Measurements from ENCODE around the gene KCNE2.
"Not testable (repeated sequence)": the region's sequence is repeated elsewhere in the genome, so short reads cannot be mapped to it uniquely, and the experiment has no call there.

The KCNE2 gene

GRCh38 chr21:34374940-34375618 is 11.3 kb downstream of the KCNE2 start, which contains the start of gene SMIM11:
Gene SMIM11, plus strand, starts transcription at chr21:34375507. Its CDS starts 3,998 bp downstream, at chr21:34379505.
- not testable (repeated sequence) for H3K36me3 ChIP-seq (ENCODE audit: insufficient read depth, low read length); H3K4me2 ChIP-seq (ENCODE audit: low read length); H3K4me3 ChIP-seq (ENCODE audit: low read length); H3K9me3 ChIP-seq (replicated peaks; ENCODE audit: low read length); H3K9ac ChIP-seq (ENCODE audit: low read depth, low read length); H3K4me1 ChIP-seq (ENCODE audit: control insufficient read depth, insufficient read depth, low read length)
- peaks cover 12% of the 10 kb centered on the region for H3K27me3 ChIP-seq (ENCODE audit: control insufficient read depth, insufficient read depth, low read length)

GRCh38 chr21:34375619-34375972 is 11.8 kb downstream of the KCNE2 start:
- H3K4me3 ChIP-seq (ENCODE audit: low read length) = not testable (repeated sequence)

DNA sequence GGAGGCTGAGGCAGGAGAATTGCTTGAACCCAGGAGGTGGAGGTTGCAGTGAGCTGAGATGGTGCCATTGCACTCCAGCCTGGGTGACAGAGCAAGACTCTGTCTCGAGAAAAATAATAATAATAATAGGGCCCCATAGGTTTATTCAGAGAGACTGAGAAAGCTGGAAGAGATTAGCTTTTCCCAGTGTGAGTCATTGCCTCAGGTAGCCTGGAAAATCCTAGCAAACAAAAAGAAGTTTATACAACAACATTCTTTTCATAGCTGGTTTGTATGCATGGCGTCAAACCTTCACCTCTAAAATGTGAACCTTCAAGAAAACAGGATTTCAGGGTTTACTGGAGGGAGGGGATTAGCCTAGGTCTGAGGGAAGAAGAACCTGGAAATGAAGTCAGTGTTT is 19.3 kb downstream of the KCNE2 start:
- not testable (repeated sequence) for H3K4me1 ChIP-seq (ENCODE audit: control insufficient read depth, insufficient read depth, low read length); H3K9ac ChIP-seq (ENCODE audit: low read depth, low read length); H3K36me3 ChIP-seq (ENCODE audit: insufficient read depth, low read length); H3K4me3 ChIP-seq (ENCODE audit: low read length); H3K4me2 ChIP-seq (ENCODE audit: low read length); H3K9me3 ChIP-seq (replicated peaks; ENCODE audit: low read length); H3K27me3 ChIP-seq (ENCODE audit: control insufficient read depth, insufficient read depth, low read length)

More at GRCh38 chr21:34375619-34375972, 11.8 kb downstream of the KCNE2 start:
- H3K36me3 ChIP-seq (ENCODE audit: insufficient read depth, low read length); H3K9me3 ChIP-seq (replicated peaks; ENCODE audit: low read length); H3K9ac ChIP-seq (ENCODE audit: low read depth, low read length); H3K27me3 ChIP-seq (ENCODE audit: control insufficient read depth, insufficient read depth, low read length); H3K4me1 ChIP-seq (ENCODE audit: control insufficient read depth, insufficient read depth, low read length); H3K4me2 ChIP-seq (ENCODE audit: low read length): not testable (repeated sequence)

DNA sequence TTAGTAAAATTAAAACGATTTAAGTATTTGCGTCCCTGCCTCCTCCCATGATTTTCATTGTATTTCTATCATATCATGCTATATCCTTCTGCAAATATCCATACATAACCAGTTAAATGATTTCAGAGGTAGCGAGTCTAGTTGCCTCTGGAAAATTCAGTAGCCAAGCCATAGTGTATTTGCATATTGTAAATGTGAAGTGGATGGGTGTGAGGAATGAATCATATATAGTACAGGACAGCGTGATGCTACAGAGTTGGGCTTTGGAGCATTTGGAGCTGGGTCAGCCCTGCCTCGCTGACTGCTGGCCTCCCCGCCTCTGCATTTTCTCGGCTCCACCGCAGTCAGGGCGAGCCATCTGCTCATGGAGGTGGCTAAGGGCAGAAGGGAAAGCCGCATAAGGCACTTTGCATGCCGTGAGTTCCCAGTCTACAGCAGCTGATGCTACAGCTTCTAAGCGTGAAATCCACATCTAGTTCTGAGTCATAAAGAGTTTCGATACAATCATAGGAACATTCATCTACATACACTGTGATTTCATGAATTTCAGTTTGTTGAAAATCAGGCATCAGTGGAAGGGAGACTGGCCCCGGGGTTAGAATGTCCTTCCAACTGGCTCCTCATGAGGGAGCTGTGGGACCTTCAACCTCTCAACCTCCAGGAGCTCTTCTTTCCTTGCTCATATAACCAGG is 20.1 kb downstream of the KCNE2 start:
- H3K9me3 ChIP-seq (replicated peaks; ENCODE audit: low read length); H3K4me1 ChIP-seq (ENCODE audit: control insufficient read depth, insufficient read depth, low read length); H3K36me3 ChIP-seq (ENCODE audit: insufficient read depth, low read length); H3K4me2 ChIP-seq (ENCODE audit: low read length); H3K4me3 ChIP-seq (ENCODE audit: low read length); H3K27me3 ChIP-seq (ENCODE audit: control insufficient read depth, insufficient read depth, low read length); H3K9ac ChIP-seq (ENCODE audit: low read depth, low read length): not testable (repeated sequence)

DNA sequence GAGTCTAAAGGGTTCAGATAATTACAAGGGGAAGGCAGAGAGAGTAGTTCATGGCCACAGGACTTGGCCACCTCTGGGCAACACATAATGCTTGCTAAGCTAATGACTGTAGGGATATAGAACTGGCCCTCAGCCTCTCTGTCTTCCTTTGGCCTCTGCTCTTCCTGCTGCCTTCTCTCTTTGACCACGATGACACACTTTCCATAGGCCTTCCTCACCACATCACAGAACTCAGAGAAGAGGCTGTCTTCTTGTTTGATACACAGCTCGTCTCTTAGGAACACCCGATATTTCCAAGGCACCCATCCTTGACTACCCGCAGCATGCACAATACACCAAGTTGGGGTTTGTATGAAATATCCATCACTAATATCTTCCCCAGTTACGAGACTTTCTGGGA is 36.7 kb downstream of the KCNE2 start:
- H3K9me3 ChIP-seq (replicated peaks; ENCODE audit: low read length); H3K4me2 ChIP-seq (ENCODE audit: low read length); H3K36me3 ChIP-seq (ENCODE audit: insufficient read depth, low read length); H3K9ac ChIP-seq (ENCODE audit: low read depth, low read length); H3K4me3 ChIP-seq (ENCODE audit: low read length); H3K4me1 ChIP-seq (ENCODE audit: control insufficient read depth, insufficient read depth, low read length); H3K27me3 ChIP-seq (ENCODE audit: control insufficient read depth, insufficient read depth, low read length): not testable (repeated sequence)

GRCh38 chr21:34404742-34405141 is 40.9 kb downstream of the KCNE2 start:
- not testable (repeated sequence) for H3K27me3 ChIP-seq (ENCODE audit: control insufficient read depth, insufficient read depth, low read length); H3K4me1 ChIP-seq (ENCODE audit: control insufficient read depth, insufficient read depth, low read length); H3K4me3 ChIP-seq (ENCODE audit: low read length); H3K9ac ChIP-seq (ENCODE audit: low read depth, low read length); H3K4me2 ChIP-seq (ENCODE audit: low read length); H3K9me3 ChIP-seq (replicated peaks; ENCODE audit: low read length); H3K36me3 ChIP-seq (ENCODE audit: insufficient read depth, low read length)

- H3K36me3 ChIP-seq (ENCODE audit: insufficient read depth, low read length); H3K4me1 ChIP-seq (ENCODE audit: control insufficient read depth, insufficient read depth, low read length); H3K4me3 ChIP-seq (ENCODE audit: low read length); H3K9ac ChIP-seq (ENCODE audit: low read depth, low read length); H3K27me3 ChIP-seq (ENCODE audit: control insufficient read depth, insufficient read depth, low read length); H3K4me2 ChIP-seq (ENCODE audit: low read length); H3K9me3 ChIP-seq (replicated peaks; ENCODE audit: low read length): not testable (repeated sequence)
These were observed 41.9 kb downstream of the KCNE2 start for GRCh38 chr21:34405686-34406085.

GRCh38 chr21:34406102-34406501 is 42.3 kb downstream of the KCNE2 start:
- H3K9me3 ChIP-seq (replicated peaks; ENCODE audit: low read length); H3K4me2 ChIP-seq (ENCODE audit: low read length); H3K27me3 ChIP-seq (ENCODE audit: control insufficient read depth, insufficient read depth, low read length); H3K9ac ChIP-seq (ENCODE audit: low read depth, low read length); H3K4me1 ChIP-seq (ENCODE audit: control insufficient read depth, insufficient read depth, low read length); H3K36me3 ChIP-seq (ENCODE audit: insufficient read depth, low read length); H3K4me3 ChIP-seq (ENCODE audit: low read length): not testable (repeated sequence)

GRCh38 chr21:34406676-34407075 is 42.9 kb downstream of the KCNE2 start:
- not testable (repeated sequence) for H3K36me3 ChIP-seq (ENCODE audit: insufficient read depth, low read length); H3K4me1 ChIP-seq (ENCODE audit: control insufficient read depth, insufficient read depth, low read length); H3K4me2 ChIP-seq (ENCODE audit: low read length); H3K9me3 ChIP-seq (replicated peaks; ENCODE audit: low read length); H3K4me3 ChIP-seq (ENCODE audit: low read length); H3K9ac ChIP-seq (ENCODE audit: low read depth, low read length); H3K27me3 ChIP-seq (ENCODE audit: control insufficient read depth, insufficient read depth, low read length)

DNA sequence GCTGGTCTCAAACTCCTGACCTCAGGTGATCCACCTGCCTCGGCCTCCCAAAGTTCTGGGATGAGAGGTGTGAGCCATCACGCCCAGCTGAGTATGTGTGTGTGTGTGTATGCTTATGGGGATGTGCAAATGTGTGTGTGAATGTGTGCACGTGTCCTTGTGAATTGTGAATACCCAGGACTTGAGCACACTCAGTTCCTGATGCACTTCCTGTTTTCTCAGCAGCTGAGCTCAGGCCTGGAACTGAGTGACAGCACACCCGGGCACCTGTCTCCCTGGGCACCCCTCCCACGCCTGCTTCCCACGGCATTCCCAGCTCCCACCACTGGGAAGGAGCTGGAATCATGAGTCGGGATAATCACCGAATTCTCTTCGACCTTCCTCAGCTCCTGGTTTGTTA is 43.5 kb downstream of the KCNE2 start:
- not testable (repeated sequence) for H3K36me3 ChIP-seq (ENCODE audit: insufficient read depth, low read length)

DNA sequence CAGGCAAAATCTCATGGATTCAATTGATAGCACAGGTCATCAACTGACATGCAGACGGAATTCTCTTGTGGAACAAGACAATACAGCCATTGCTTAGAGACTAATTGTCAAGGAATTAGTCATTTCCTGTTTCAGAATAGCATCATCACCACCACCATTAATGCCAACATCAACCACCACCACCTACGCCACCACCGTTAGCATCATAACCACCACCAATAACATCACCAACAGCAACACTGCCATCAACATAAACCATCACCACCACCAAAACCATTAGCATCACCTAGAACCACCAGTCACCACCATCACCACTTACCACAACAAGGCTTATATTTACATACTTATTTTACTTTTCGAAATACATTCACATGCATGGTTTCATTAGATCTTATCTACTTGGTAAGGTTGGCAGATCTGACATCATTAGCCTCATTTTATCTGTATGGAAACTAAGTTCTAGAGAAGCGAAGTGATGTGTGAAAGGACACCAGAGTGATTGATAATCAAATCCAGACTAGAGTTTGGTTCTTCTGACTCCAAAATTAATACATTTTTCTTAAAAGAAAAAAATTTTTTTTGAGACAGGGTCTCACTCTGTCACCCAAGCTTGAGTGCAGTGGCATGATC is 53.8 kb downstream of the KCNE2 start:
- H3K4me2 ChIP-seq (ENCODE audit: low read length); H3K36me3 ChIP-seq (ENCODE audit: insufficient read depth, low read length); H3K9ac ChIP-seq (ENCODE audit: low read depth, low read length); H3K27me3 ChIP-seq (ENCODE audit: control insufficient read depth, insufficient read depth, low read length); H3K4me1 ChIP-seq (ENCODE audit: control insufficient read depth, insufficient read depth, low read length); H3K4me3 ChIP-seq (ENCODE audit: low read length); H3K9me3 ChIP-seq (replicated peaks; ENCODE audit: low read length): not testable (repeated sequence)

More for the DNA sequence above, 43.5 kb downstream of the KCNE2 start:
- H3K9me3 ChIP-seq (replicated peaks; ENCODE audit: low read length); H3K27me3 ChIP-seq (ENCODE audit: control insufficient read depth, insufficient read depth, low read length); H3K9ac ChIP-seq (ENCODE audit: low read depth, low read length); H3K4me2 ChIP-seq (ENCODE audit: low read length); H3K4me3 ChIP-seq (ENCODE audit: low read length); H3K4me1 ChIP-seq (ENCODE audit: control insufficient read depth, insufficient read depth, low read length): not testable (repeated sequence)

All from skeletal muscle satellite cell (primary cell).